GM20431 (cell line): Measurements from ENCODE around the gene AGT.
"Not testable (repeated sequence)": the region's sequence is repeated elsewhere in the genome, so short reads cannot be mapped to it uniquely, and the experiment has no call there.

Experiments used
- in situ Hi-C: fragments of 300-500 bp; cut with MseI, MboI; formaldehyde crosslinking; loops from one replicate; pipeline ENCODE4 v1.15.0; 2020; ENCODE audit warnings: low sequenced_read_pairs; ENCODE audit not compliant: unreplicated experiment

The AGT gene

GRCh38 chr1:230708631-230709580, 5.0 kb downstream of the AGT start:
- in situ Hi-C loops, result no loop called here

- in situ Hi-C loops, result no loop called here
Measured at GRCh38 chr1:230707732-230708630, 5.9 kb downstream of the AGT start.

- in situ Hi-C loops, result no loop called here
Measured at GRCh38 chr1:230706887-230707731, 6.8 kb downstream of the AGT start.

- in situ Hi-C loops, result no loop called here
Measured at GRCh38 chr1:230706020-230706699, 7.8 kb downstream of the AGT start.

- in situ Hi-C loops, result no loop called here
Measured at GRCh38 chr1:230705289-230706019, 8.5 kb downstream of the AGT start.

GRCh38 chr1:230704830-230705229, 9.1 kb downstream of the AGT start:
- in situ Hi-C loops, result no loop called here

GRCh38 chr1:230703679-230704385, 10.1 kb downstream of the AGT start:
- in situ Hi-C loops, result no loop called here

- in situ Hi-C loops, result no loop called here
Measured at GRCh38 chr1:230702934-230703678, 10.8 kb downstream of the AGT start.

GRCh38 chr1:230701895-230702768, 11.8 kb downstream of the AGT start:
- in situ Hi-C loops, result no loop called here

GRCh38 chr1:230701434-230701833, 12.5 kb downstream of the AGT start:
- in situ Hi-C loops, result no loop called here

- in situ Hi-C loops, result no loop called here
Measured at GRCh38 chr1:230700132-230700531, 13.8 kb downstream of the AGT start.

- in situ Hi-C loops, result no loop called here
Measured at GRCh38 chr1:230699716-230700115, 14.2 kb downstream of the AGT start.

- in situ Hi-C loops, result not testable (repeated sequence)
Measured at GRCh38 chr1:230698964-230699363, 15.0 kb downstream of the AGT start.

- in situ Hi-C loops, result no loop called here
Measured at GRCh38 chr1:230698130-230698529, 15.8 kb downstream of the AGT start.

- in situ Hi-C loops, result no loop called here
Measured at GRCh38 chr1:230696722-230697437, 17.0 kb downstream of the AGT start.

GRCh38 chr1:230696218-230696617, 17.7 kb downstream of the AGT start:
- in situ Hi-C loops, result no loop called here
